ENCODE measurements around the gene UBE3B. TPM values are rescaled to one million over a fixed set of nuclear protein-coding genes. Genes with fewer than 3 reads are reported as not detected.

UBE3B gene
- total RNA-seq, 2 donors from 2014 or later: 32.0 to 39.8 TPM

DNA sequence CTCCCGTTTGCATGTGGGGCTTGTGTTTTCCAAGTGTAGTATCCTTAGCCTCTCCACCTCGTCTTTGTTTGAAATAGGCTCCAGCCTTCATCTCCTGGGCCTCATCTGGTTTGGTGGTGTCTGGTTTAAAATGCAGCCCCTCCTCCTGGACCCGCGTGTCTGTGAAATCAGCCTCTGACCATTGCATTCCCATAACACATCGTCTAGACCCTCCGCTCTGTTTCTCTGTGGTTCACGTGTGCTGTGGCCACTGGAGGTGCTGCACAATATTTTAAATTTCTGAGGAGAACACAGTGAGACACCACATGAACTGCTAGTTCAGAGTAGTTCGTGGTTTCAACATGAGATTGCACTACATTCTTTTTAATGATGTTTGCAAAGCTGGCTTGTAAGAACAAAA is 35.6 kb downstream of the UBE3B start:
- Mint-ChIP-seq H3K4me1 (peaks cover 17% of the 10 kb centered on the region), H3K36me3 (ENCODE audit: low read depth) (peaks cover 64% of the 10 kb centered on the region), H3K27ac (peak overlapping the region; percentile 10), H3K4me3 (no peak overlapping the region), H3K9me3 (no peaks in the 10 kb centered on the region), H3K27me3 (ENCODE audit: insufficient read depth) (no peaks in the 10 kb centered on the region)
- 93 to 96% methylated on average over 4 to 8 of the region's 8 CpGs for WGBS, 2 experiments (ENCODE audit: insufficient coverage in 1 of 2, insufficient read length in 1 of 2)
- peaks cover 54% of the 10 kb centered on the region for H3K36me3 ChIP-seq (ENCODE audit: control insufficient read depth, insufficient read depth, low read length)
- no peaks in the 10 kb centered on the region for H3K27me3 ChIP-seq (ENCODE audit: control insufficient read depth, insufficient read depth, low read length, poor library complexity, severe bottlenecking)
- no peaks in the 10 kb centered on the region for H3K9me3 ChIP-seq (ENCODE audit: control insufficient read depth, low read length)
- H3K9ac ChIP-seq (ENCODE audit: extremely low read depth, low read length, poor library complexity, severe bottlenecking): no peak overlapping the region
- peak overlapping the region; percentile 91 for H3K27ac ChIP-seq (ENCODE audit: low read depth, low read length)
- H3K4me1 ChIP-seq (ENCODE audit: control insufficient read depth, insufficient read depth, low read length): no peaks in the 10 kb centered on the region
- no peak overlapping the region for H3K4me3 ChIP-seq (ENCODE audit: low read length)
- DNase-seq: no peak
- TF ChIP-seq, protein P1, sequence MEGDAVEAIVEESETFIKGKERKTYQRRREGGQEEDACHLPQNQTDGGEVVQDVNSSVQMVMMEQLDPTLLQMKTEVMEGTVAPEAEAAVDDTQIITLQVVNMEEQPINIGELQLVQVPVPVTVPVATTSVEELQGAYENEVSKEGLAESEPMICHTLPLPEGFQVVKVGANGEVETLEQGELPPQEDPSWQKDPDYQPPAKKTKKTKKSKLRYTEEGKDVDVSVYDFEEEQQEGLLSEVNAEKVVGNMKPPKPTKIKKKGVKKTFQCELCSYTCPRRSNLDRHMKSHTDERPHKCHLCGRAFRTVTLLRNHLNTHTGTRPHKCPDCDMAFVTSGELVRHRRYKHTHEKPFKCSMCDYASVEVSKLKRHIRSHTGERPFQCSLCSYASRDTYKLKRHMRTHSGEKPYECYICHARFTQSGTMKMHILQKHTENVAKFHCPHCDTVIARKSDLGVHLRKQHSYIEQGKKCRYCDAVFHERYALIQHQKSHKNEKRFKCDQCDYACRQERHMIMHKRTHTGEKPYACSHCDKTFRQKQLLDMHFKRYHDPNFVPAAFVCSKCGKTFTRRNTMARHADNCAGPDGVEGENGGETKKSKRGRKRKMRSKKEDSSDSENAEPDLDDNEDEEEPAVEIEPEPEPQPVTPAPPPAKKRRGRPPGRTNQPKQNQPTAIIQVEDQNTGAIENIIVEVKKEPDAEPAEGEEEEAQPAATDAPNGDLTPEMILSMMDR (conservative IDR thresholded peaks at IDR 0.05): no peak

DNA sequence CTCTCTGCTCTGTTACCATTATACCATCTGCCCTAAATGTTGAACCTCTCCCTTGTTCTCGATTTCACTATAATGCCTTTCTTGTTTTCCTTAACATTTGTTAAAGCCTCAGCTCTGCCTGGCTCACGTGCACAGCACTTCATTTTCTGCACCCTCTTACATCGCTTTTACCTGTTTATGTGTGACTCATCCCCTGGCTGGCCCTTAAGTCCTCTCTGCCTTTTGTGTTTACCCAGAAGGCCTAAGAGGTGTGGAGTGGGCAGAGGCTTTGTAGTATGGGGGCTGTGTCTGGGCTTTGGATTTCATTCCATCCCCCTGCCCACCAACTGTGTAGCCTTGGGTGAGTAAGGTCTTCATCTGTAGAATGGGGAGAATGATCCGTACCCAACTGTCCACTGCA is 36.5 kb downstream of the UBE3B start:
- Mint-ChIP-seq H3K4me1 (peaks cover 13% of the 10 kb centered on the region), H3K9me3 (no peaks in the 10 kb centered on the region), H3K4me3 (no peak overlapping the region), H3K36me3 (ENCODE audit: low read depth) (peaks cover 63% of the 10 kb centered on the region), H3K27ac (no peak overlapping the region), H3K27me3 (ENCODE audit: insufficient read depth) (no peaks in the 10 kb centered on the region)
- Histone ChIP-seq H3K4me1 (ENCODE audit: control insufficient read depth, insufficient read depth, low read length) (no peaks in the 10 kb centered on the region), H3K9me3 (ENCODE audit: control insufficient read depth, low read length) (no peaks in the 10 kb centered on the region), H3K9ac (ENCODE audit: extremely low read depth, low read length, poor library complexity, severe bottlenecking) (no peak overlapping the region), H3K27ac (ENCODE audit: low read depth, low read length) (no peak overlapping the region), H3K36me3 (ENCODE audit: control insufficient read depth, insufficient read depth, low read length) (peaks cover 51% of the 10 kb centered on the region), H3K4me3 (ENCODE audit: low read length) (no peak overlapping the region), H3K27me3 (ENCODE audit: control insufficient read depth, insufficient read depth, low read length, poor library complexity, severe bottlenecking) (no peaks in the 10 kb centered on the region)
- WGBS, 2 experiments (ENCODE audit: insufficient coverage in 1 of 2, insufficient read length in 1 of 2): 89 to 94% methylated on average over 2 to 4 of the region's 4 CpGs
- DNase-seq: peak; percentile 29
- TF ChIP-seq, protein P1 (conservative IDR thresholded peaks at IDR 0.05): no peak

DNA sequence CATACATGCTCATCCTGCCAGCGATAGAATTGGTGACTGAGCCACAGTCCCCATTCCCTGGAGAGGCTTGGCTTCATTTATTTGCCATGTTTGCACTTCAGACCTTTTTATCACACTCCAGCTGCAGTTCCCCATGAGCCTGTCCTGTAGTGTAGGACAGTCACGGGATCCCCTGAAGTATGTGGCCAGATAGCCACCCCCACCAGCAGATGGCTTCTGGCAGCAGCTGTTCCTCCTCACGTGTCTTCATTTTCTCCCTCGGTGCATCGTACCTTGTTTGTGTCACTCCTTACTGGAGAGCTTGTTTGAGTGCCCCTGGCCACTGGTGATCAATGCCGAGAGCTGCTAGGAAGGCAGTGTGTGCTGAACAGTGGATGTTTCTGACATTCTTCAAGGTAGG is 40.2 kb downstream of the UBE3B start:
- Histone ChIP-seq H3K4me3 (ENCODE audit: low read length) (no peak overlapping the region), H3K9me3 (ENCODE audit: control insufficient read depth, low read length) (no peaks in the 10 kb centered on the region), H3K27ac (ENCODE audit: low read depth, low read length) (no peak overlapping the region), H3K9ac (ENCODE audit: extremely low read depth, low read length, poor library complexity, severe bottlenecking) (no peak overlapping the region), H3K36me3 (ENCODE audit: control insufficient read depth, insufficient read depth, low read length) (peaks cover 53% of the 10 kb centered on the region), H3K27me3 (ENCODE audit: control insufficient read depth, insufficient read depth, low read length, poor library complexity, severe bottlenecking) (no peaks in the 10 kb centered on the region), H3K4me1 (ENCODE audit: control insufficient read depth, insufficient read depth, low read length) (no peaks in the 10 kb centered on the region)
- Mint-ChIP-seq H3K9me3 (no peaks in the 10 kb centered on the region), H3K4me1 (peaks cover 6% of the 10 kb centered on the region), H3K27me3 (ENCODE audit: insufficient read depth) (no peaks in the 10 kb centered on the region), H3K27ac (no peak overlapping the region), H3K4me3 (no peak overlapping the region), H3K36me3 (ENCODE audit: low read depth) (peaks cover 56% of the 10 kb centered on the region)
- TF ChIP-seq, protein P1 (conservative IDR thresholded peaks at IDR 0.05): no peak
- peak; percentile 41 for DNase-seq
- 80 to 90% methylated on average over 4 to 6 of the region's 6 CpGs for WGBS, 2 experiments (ENCODE audit: insufficient coverage in 1 of 2, insufficient read length in 1 of 2)
